Measurements from ENCODE around the gene MYH10. TPM values are rescaled to one million over a fixed set of nuclear protein-coding genes. Genes with fewer than 3 reads are reported as not detected.

Gene MYH10
- polyA plus RNA-seq (2013, experiment 1 of 2): 130 TPM
- 135 TPM for polyA plus RNA-seq (2013, experiment 2 of 2)

GRCh38 chr17:8630227-8630801 is at the start of gene MYH10:
MYH10 (minus strand) TSS chr17:8630725; CDS start chr17:8623246, 7,479 bp downstream.
- Histone ChIP-seq H3K27ac (ENCODE audit: low read depth, low read length) (peak within 1 kb of the TSS; percentile 99), H3K36me3 (ENCODE audit: insufficient read depth, low read length) (no peaks in the 10 kb centered on the region)

GRCh38 chr17:8679126-8679525 is 48.6 kb upstream of the MYH10 start:
- Histone ChIP-seq H3K9me3 (ENCODE audit: insufficient read depth, low read depth, low read length) (0 out of 2 replicates have a peak, but pooled peaks cover 3% of the 10 kb centered on the region), H3K27me3 (ENCODE audit: insufficient read depth, low read length) (no peaks in the 10 kb centered on the region), H3K9ac (ENCODE audit: low read depth, low read length) (no peak overlapping the region), H3K36me3 (ENCODE audit: insufficient read depth, low read length) (no peaks in the 10 kb centered on the region), H3K4me3 (ENCODE audit: low read length) (no peak overlapping the region), H3K27ac (ENCODE audit: low read depth, low read length) (no peak overlapping the region), H3K4me1 (ENCODE audit: insufficient read depth, low read length) (peaks cover 16% of the 10 kb centered on the region)
- 97% methylated on average over 3 of the region's 3 CpGs for WGBS

More at GRCh38 chr17:8630227-8630801, at the start of gene MYH10:
- Histone ChIP-seq H3K4me1 (ENCODE audit: insufficient read depth, low read length) (peaks cover 24% of the 10 kb centered on the region), H3K9me3 (ENCODE audit: insufficient read depth, low read depth, low read length) (no peaks in the 10 kb centered on the region), H3K27me3 (ENCODE audit: insufficient read depth, low read length) (no peaks in the 10 kb centered on the region), H3K4me3 (ENCODE audit: low read length) (peak within 1 kb of the TSS; percentile 93), H3K9ac (ENCODE audit: low read depth, low read length) (peak within 1 kb of the TSS; percentile 96)
- under 1% methylated on average over 33 of the region's 33 CpGs for WGBS

GRCh38 chr17:8675306-8675705 is 44.8 kb upstream of the MYH10 start:
- H3K4me3 ChIP-seq (ENCODE audit: low read length): peak overlapping the region; percentile 8; the same call in 1 of the 2 replicates
- H3K9ac ChIP-seq (ENCODE audit: low read depth, low read length): no peak overlapping the region
- H3K27ac ChIP-seq (ENCODE audit: low read depth, low read length): no peak overlapping the region
- H3K27me3 ChIP-seq (ENCODE audit: insufficient read depth, low read length): no peaks in the 10 kb centered on the region
- WGBS: 35% methylated on average over 7 of the region's 8 CpGs
- peaks cover 16% of the 10 kb centered on the region for H3K4me1 ChIP-seq (ENCODE audit: insufficient read depth, low read length)
- no peaks in the 10 kb centered on the region for H3K36me3 ChIP-seq (ENCODE audit: insufficient read depth, low read length)
- H3K9me3 ChIP-seq (ENCODE audit: insufficient read depth, low read depth, low read length): 0 out of 2 replicates have a peak, but pooled peaks cover 3% of the 10 kb centered on the region

- Histone ChIP-seq H3K4me3 (ENCODE audit: low read length) (peak overlapping the region; percentile 8; the same call in 1 of the 2 replicates), H3K36me3 (ENCODE audit: insufficient read depth, low read length) (no peaks in the 10 kb centered on the region), H3K27me3 (ENCODE audit: insufficient read depth, low read length) (no peaks in the 10 kb centered on the region), H3K4me1 (ENCODE audit: insufficient read depth, low read length) (peaks cover 16% of the 10 kb centered on the region), H3K9me3 (ENCODE audit: insufficient read depth, low read depth, low read length) (0 out of 2 replicates have a peak, but pooled peaks cover 3% of the 10 kb centered on the region), H3K27ac (ENCODE audit: low read depth, low read length) (no peak overlapping the region), H3K9ac (ENCODE audit: low read depth, low read length) (no peak overlapping the region)
- 45% methylated on average over 19 of the region's 19 CpGs for WGBS
Measured at GRCh38 chr17:8674344-8675305, 44.1 kb upstream of the MYH10 start.

GRCh38 chr17:8673612-8674011 is 43.1 kb upstream of the MYH10 start:
- Histone ChIP-seq H3K9ac (ENCODE audit: low read depth, low read length) (no peak overlapping the region), H3K9me3 (ENCODE audit: insufficient read depth, low read depth, low read length) (0 out of 2 replicates have a peak, but pooled peaks cover 3% of the 10 kb centered on the region), H3K36me3 (ENCODE audit: insufficient read depth, low read length) (no peaks in the 10 kb centered on the region), H3K4me3 (ENCODE audit: low read length) (no peak overlapping the region), H3K4me1 (ENCODE audit: insufficient read depth, low read length) (peaks cover 16% of the 10 kb centered on the region), H3K27ac (ENCODE audit: low read depth, low read length) (no peak overlapping the region), H3K27me3 (ENCODE audit: insufficient read depth, low read length) (no peaks in the 10 kb centered on the region)
- WGBS: 83% methylated on average over 1 of the region's 1 CpG

GRCh38 chr17:8672326-8672725 is 41.8 kb upstream of the MYH10 start:
- Histone ChIP-seq H3K9me3 (ENCODE audit: insufficient read depth, low read depth, low read length) (no peaks in the 10 kb centered on the region), H3K27me3 (ENCODE audit: insufficient read depth, low read length) (no peaks in the 10 kb centered on the region), H3K9ac (ENCODE audit: low read depth, low read length) (no peak overlapping the region), H3K4me3 (ENCODE audit: low read length) (no peak overlapping the region), H3K27ac (ENCODE audit: low read depth, low read length) (no peak overlapping the region), H3K36me3 (ENCODE audit: insufficient read depth, low read length) (no peaks in the 10 kb centered on the region), H3K4me1 (ENCODE audit: insufficient read depth, low read length) (peaks cover 16% of the 10 kb centered on the region)
- 92% methylated on average over 8 of the region's 9 CpGs for WGBS

- H3K9me3 ChIP-seq (ENCODE audit: insufficient read depth, low read depth, low read length): no peaks in the 10 kb centered on the region
- WGBS: 78% methylated on average over 4 of the region's 4 CpGs
Measured at GRCh38 chr17:8670421-8670820, 39.9 kb upstream of the MYH10 start.

GRCh38 chr17:8668176-8668740 is 37.7 kb upstream of the MYH10 start:
- H3K4me3 ChIP-seq (ENCODE audit: low read length): no peak overlapping the region
- H3K4me1 ChIP-seq (ENCODE audit: insufficient read depth, low read length): no peaks in the 10 kb centered on the region; the same call in 1 of the 2 replicates
- no peak overlapping the region for H3K27ac ChIP-seq (ENCODE audit: low read depth, low read length)
- over 99% methylated on average over 4 of the region's 4 CpGs for WGBS
- H3K27me3 ChIP-seq (ENCODE audit: insufficient read depth, low read length): no peaks in the 10 kb centered on the region
- H3K9me3 ChIP-seq (ENCODE audit: insufficient read depth, low read depth, low read length): no peaks in the 10 kb centered on the region
- H3K9ac ChIP-seq (ENCODE audit: low read depth, low read length): no peak overlapping the region
- no peaks in the 10 kb centered on the region for H3K36me3 ChIP-seq (ENCODE audit: insufficient read depth, low read length)

More at GRCh38 chr17:8670421-8670820, 39.9 kb upstream of the MYH10 start:
- H3K27me3 ChIP-seq (ENCODE audit: insufficient read depth, low read length): no peaks in the 10 kb centered on the region
- no peak overlapping the region for H3K9ac ChIP-seq (ENCODE audit: low read depth, low read length)
- peaks cover 10% of the 10 kb centered on the region for H3K4me1 ChIP-seq (ENCODE audit: insufficient read depth, low read length)
- no peak overlapping the region for H3K27ac ChIP-seq (ENCODE audit: low read depth, low read length)
- no peak overlapping the region for H3K4me3 ChIP-seq (ENCODE audit: low read length)
- H3K36me3 ChIP-seq (ENCODE audit: insufficient read depth, low read length): no peaks in the 10 kb centered on the region

GRCh38 chr17:8667421-8667820 is 36.9 kb upstream of the MYH10 start:
- Histone ChIP-seq H3K27me3 (ENCODE audit: insufficient read depth, low read length) (no peaks in the 10 kb centered on the region), H3K9me3 (ENCODE audit: insufficient read depth, low read depth, low read length) (no peaks in the 10 kb centered on the region), H3K9ac (ENCODE audit: low read depth, low read length) (no peak overlapping the region), H3K4me1 (ENCODE audit: insufficient read depth, low read length) (no peaks in the 10 kb centered on the region; the same call in 1 of the 2 replicates), H3K4me3 (ENCODE audit: low read length) (no peak overlapping the region), H3K36me3 (ENCODE audit: insufficient read depth, low read length) (no peaks in the 10 kb centered on the region), H3K27ac (ENCODE audit: low read depth, low read length) (no peak overlapping the region)
- WGBS: 92% methylated on average over 7 of the region's 7 CpGs

- H3K4me1 ChIP-seq (ENCODE audit: insufficient read depth, low read length): no peaks in the 10 kb centered on the region; the same call in 1 of the 2 replicates
- WGBS: 95% methylated on average over 2 of the region's 2 CpGs
- H3K9ac ChIP-seq (ENCODE audit: low read depth, low read length): no peak overlapping the region
- no peak overlapping the region for H3K4me3 ChIP-seq (ENCODE audit: low read length)
- no peaks in the 10 kb centered on the region for H3K36me3 ChIP-seq (ENCODE audit: insufficient read depth, low read length)
- H3K27ac ChIP-seq (ENCODE audit: low read depth, low read length): no peak overlapping the region
- H3K27me3 ChIP-seq (ENCODE audit: insufficient read depth, low read length): no peaks in the 10 kb centered on the region
- no peaks in the 10 kb centered on the region for H3K9me3 ChIP-seq (ENCODE audit: insufficient read depth, low read depth, low read length)
Measured at GRCh38 chr17:8665684-8666083, 35.2 kb upstream of the MYH10 start.
